OCI-LY7 (cell line): ENCODE data around the gene PSMD7. TPM values are rescaled to one million over a fixed set of nuclear protein-coding genes. Genes with fewer than 3 reads are reported as not detected.
"Not testable (repeated sequence)": the region's sequence is repeated elsewhere in the genome, so short reads cannot be mapped to it uniquely, and the experiment has no call there.

Source experiments
- BruUV-seq: library from RNA; stranded (reverse); fragments of 400-500 nt; replicated peaks from 2 replicates; lab custom pipeline; 2021; lab: Mats Ljungman, UMichigan
- CTCF ChIA-PET: fragments of 300-600 bp; sonication (Branson Sonifier 250); formaldehyde crosslinking; loops from one replicate; lab custom pipeline; 2022; ENCODE audit warnings: antibody characterized with exemption; ENCODE audit not compliant: unreplicated experiment; lab: Charles Lee
- POLR2A ChIA-PET: fragments of 300-600 bp; sonication (Branson Sonifier 250); formaldehyde crosslinking; loops from one replicate; lab custom pipeline; 2022; ENCODE audit warnings: antibody characterized with exemption; lab: Charles Lee
- DNase-seq: peaks from one replicate; pipeline ENCODE4 v3.0.0-alpha.2; 2015; ENCODE audit warnings: low spot score
- H2AFZ ChIP-seq: fragments of 200-600 bp; sonication (generic), shearing (Covaris generic); 2 replicates; pipeline ENCODE4 v1.6.1; 2014; ENCODE audit warnings: mild to moderate bottlenecking, antibody characterized with exemption, low read length, moderate library complexity
- H3K27ac ChIP-seq: fragments of 200-600 bp; sonication (generic); 2 replicates; pipeline ENCODE4 v1.5.1; 2014; ENCODE audit warnings: mixed run types, low read depth, mild to moderate bottlenecking, moderate library complexity, low read length, inconsistent platforms; ENCODE audit not compliant: poor library complexity, severe bottlenecking
- H3K36me3 ChIP-seq: fragments of 200-600 bp; sonication (generic); 2 replicates; pipeline ENCODE4 v1.6.1; 2014; ENCODE audit warnings: mild to moderate bottlenecking, antibody characterized with exemption, low read length, moderate library complexity, mixed read lengths; ENCODE audit not compliant: insufficient read depth
- H3K4me1 ChIP-seq: fragments of 200-600 bp; sonication (generic); 2 replicates; pipeline ENCODE4 v1.5.1; 2014; ENCODE audit warnings: mild to moderate bottlenecking, low read length; ENCODE audit not compliant: insufficient read depth, poor library complexity, severe bottlenecking
- H3K4me2 ChIP-seq: fragments of 200-600 bp; sonication (generic); 2 replicates; pipeline ENCODE4 v1.6.1; 2014; ENCODE audit warnings: mild to moderate bottlenecking, low read length
- H3K4me3 ChIP-seq: fragments of 200-600 bp; sonication (generic); 2 replicates; pipeline ENCODE4 v1.5.1; 2014; ENCODE audit warnings: mild to moderate bottlenecking, low read depth, low read length; ENCODE audit not compliant: poor library complexity, severe bottlenecking
- H3K79me2 ChIP-seq: fragments of 200-600 bp; sonication (generic); 2 replicates; pipeline ENCODE4 v1.6.1; 2016; ENCODE audit warnings: low read depth, mild to moderate bottlenecking, low read length, moderate library complexity, mixed read lengths; ENCODE audit not compliant: insufficient read depth
- H3K9me2 ChIP-seq: fragments of 200-600 bp; sonication (generic); 2 replicates; pipeline ENCODE4 v1.6.1; 2016; ENCODE audit warnings: mild to moderate bottlenecking, low read length, mixed read lengths; ENCODE audit not compliant: insufficient read depth
- H3K9me3 ChIP-seq: fragments of 200-600 bp; sonication (generic); 2 replicates; pipeline ENCODE4 v1.6.1; 2014; ENCODE audit warnings: mild to moderate bottlenecking, mixed run types, low read length, mixed read lengths
- H4K20me1 ChIP-seq: fragments of 200-600 bp; sonication (generic); 2 replicates; pipeline ENCODE4 v1.6.1; 2014; ENCODE audit warnings: mild to moderate bottlenecking, antibody characterized with exemption, low read length, moderate library complexity, mixed read lengths; ENCODE audit not compliant: insufficient read depth
- intact Hi-C: fragments of 100-400 bp; cut with micrococcal nuclease; formaldehyde crosslinking; loops from one replicate; pipeline ENCODE4 v1.10.0; 2022; ENCODE audit not compliant: unreplicated experiment
- total RNA-seq, 2 experiments: library from RNA; depleted of rRNA in 1 of 2; stranded (reverse); fragments of >200 nt in 1 of 2; shearing (Covaris generic) in 1 of 2; gene quantifications; 2 replicates each; pipeline ENCODE4 v1.2.3, GENCODE V29; 2014 to 2022

The PSMD7 gene
- total RNA-seq, 2 experiments from 2014 or later: 80.6 to 144 TPM

GRCh38 chr16:74337506-74337905 lies 40.9 kb downstream of the PSMD7 start:
- BruUV-seq, H2AFZ ChIP-seq, H3K79me2 ChIP-seq, H3K4me2 ChIP-seq, POLR2A ChIA-PET, H3K27ac ChIP-seq, H3K9me3 ChIP-seq, H3K9me2 ChIP-seq, H4K20me1 ChIP-seq, DNase-seq, H3K4me1 ChIP-seq, intact Hi-C loops, H3K4me3 ChIP-seq, CTCF ChIA-PET: not testable (repeated sequence)
- peaks cover 17% of the 10 kb centered on the region for H3K36me3 ChIP-seq

- POLR2A ChIA-PET: interaction anchor here (0.8 kb wide), 1 partner anchor 42 kb away, joined by 4 read pairs; no protein-coding TSS in a partner anchor
- H3K9me2 ChIP-seq, H3K4me2 ChIP-seq, H2AFZ ChIP-seq, H3K4me3 ChIP-seq, H3K9me3 ChIP-seq, CTCF ChIA-PET, intact Hi-C loops, BruUV-seq, DNase-seq, H3K27ac ChIP-seq, H4K20me1 ChIP-seq, H3K4me1 ChIP-seq, H3K79me2 ChIP-seq: not testable (repeated sequence)
- peaks cover 20% of the 10 kb centered on the region for H3K36me3 ChIP-seq
These were observed 42.6 kb downstream of the PSMD7 start for GRCh38 chr16:74339226-74339625.

- POLR2A ChIA-PET, DNase-seq, H4K20me1 ChIP-seq, H3K4me2 ChIP-seq, CTCF ChIA-PET, H3K79me2 ChIP-seq, H3K9me3 ChIP-seq, intact Hi-C loops, BruUV-seq, H3K4me3 ChIP-seq, H3K4me1 ChIP-seq, H3K9me2 ChIP-seq, H2AFZ ChIP-seq, H3K27ac ChIP-seq: not testable (repeated sequence)
- peaks cover 57% of the 10 kb centered on the region for H3K36me3 ChIP-seq
These were observed 56.4 kb downstream of the PSMD7 start for GRCh38 chr16:74353038-74353437.

Other genes starting within 250 kb of the PSMD7 start
- 1.1 and 1.5 TPM in 2 replicates for gene NPIPB15, start 79.5 kb downstream of the PSMD7 start, total RNA-seq (2014; rRNA removed; shearing (Covaris generic))
- gene NPIPB15, start 79.5 kb downstream of the PSMD7 start, total RNA-seq (2022): 5.0 and 5.3 TPM in 2 replicates
- gene CLEC18B, start 124.7 kb downstream of the PSMD7 start, total RNA-seq (2014; rRNA removed; shearing (Covaris generic)): 0.21 and 0.79 TPM in 2 replicates
- gene CLEC18B, start 124.7 kb downstream of the PSMD7 start, total RNA-seq (2022): 0.20 TPM in 1 of 2 replicates, not detected in the other